RPMI7951 (cell line): Measurements from ENCODE around the gene DCAF4L1. TPM values are rescaled to one million over a fixed set of nuclear protein-coding genes. Genes with fewer than 3 reads are reported as not detected.
A peak's percentile ranks its signal among the peaks of the same experiment; 100 is the strongest.

Experiments
- DNase-seq: peaks from one replicate; pipeline ENCODE4 v3.0.0-alpha.2; 2012; ENCODE audit warnings: low read depth
- total RNA-seq: library from RNA; depleted of rRNA; stranded (reverse); fragments of >200 nt; shearing (Covaris generic); gene quantifications from 2 replicates; pipeline ENCODE4 v1.2.3, GENCODE V29; 2014; rRNA removed

The DCAF4L1 gene
- total RNA-seq: 0.10 TPM in 1 of 2 replicates, not detected in the other

DNA sequence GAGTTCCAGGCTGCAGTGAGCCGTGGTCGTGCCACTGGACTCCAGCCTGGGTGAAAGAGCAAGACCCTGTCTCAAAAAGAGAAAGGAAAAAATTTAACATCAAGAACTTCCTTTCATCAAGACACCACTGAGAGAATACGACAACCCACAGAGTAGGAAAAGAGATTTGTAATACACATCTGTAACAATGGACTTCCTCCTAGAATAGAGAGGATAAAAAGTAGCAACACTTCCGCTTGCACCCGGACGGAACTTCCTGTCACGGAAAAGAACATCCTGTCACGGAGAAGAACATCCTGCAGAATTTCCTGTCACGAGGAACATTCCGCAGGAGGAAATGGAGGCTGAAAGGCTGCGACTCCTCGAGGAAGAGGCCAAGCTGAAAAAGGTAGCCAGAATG lies at the start of gene DCAF4L1:
DCAF4L1 (plus strand) TSS at position 301 of the 400 bp plus-strand sequence; CDS start at position 338, 37 bp downstream.
- no peak for DNase-seq

DNA sequence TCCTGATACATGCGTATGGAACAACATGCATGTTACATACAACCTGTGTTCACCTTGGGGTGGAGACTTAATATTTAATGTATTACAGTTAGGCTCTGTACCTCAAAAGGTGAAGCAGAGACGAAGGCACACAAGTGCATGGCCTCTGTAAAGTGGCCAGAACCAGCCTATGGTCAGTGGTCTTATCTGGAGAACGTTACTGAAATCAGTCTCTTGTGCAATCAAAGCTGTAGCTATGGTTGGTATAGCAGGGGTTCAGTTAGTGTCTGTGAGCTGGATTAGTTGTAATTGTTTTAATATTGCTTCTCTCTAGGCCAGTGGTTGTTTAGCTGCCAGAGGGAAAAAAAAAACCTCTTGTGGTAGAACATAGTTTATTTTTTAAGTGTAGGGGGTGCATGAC lies 48.6 kb upstream of the DCAF4L1 start:
- DNase-seq: no peak

DNA sequence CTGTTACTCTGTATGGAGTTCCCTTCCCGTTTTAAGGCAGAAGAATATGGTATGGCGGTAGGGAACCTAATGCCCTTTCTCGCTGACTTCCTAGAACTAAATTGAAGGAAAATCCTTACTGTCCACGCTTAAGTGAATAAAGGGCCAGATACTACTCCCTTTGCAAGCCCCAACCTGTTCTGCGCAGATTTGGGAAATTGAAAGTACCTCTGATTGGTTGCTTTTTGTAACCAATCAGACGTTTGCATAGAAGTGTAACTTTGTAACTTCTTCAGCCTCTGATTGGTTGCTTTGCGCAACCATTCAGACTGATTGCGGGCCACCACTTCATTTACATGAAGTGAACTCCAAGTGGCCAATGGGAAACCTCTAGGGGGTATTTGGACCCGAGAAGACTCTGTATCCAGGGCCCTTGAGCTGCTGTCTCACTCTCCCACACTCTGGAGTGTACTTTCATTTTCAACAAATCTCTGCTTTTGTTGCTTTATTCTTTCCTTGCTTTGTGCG lies 47.5 kb upstream of the DCAF4L1 start:
- DNase-seq: peak; percentile 14

- DNase-seq: no peak
Observed at GRCh38 chr4:41934514-41934900, 47.0 kb upstream of the DCAF4L1 start.

- DNase-seq: peak; percentile 87
Observed at GRCh38 chr4:41934901-41935651, 46.5 kb upstream of the DCAF4L1 start, which contains the start of gene TMEM33. TSS of gene TMEM33 (plus strand) at chr4:41935429. CDS start at chr4:41935485, 56 bp downstream.

- DNase-seq: peak; percentile 10
Observed at GRCh38 chr4:41935652-41936021, 45.9 kb upstream of the DCAF4L1 start.

- DNase-seq: no peak
Observed at GRCh38 chr4:41939016-41939626, 42.4 kb upstream of the DCAF4L1 start.

DNA sequence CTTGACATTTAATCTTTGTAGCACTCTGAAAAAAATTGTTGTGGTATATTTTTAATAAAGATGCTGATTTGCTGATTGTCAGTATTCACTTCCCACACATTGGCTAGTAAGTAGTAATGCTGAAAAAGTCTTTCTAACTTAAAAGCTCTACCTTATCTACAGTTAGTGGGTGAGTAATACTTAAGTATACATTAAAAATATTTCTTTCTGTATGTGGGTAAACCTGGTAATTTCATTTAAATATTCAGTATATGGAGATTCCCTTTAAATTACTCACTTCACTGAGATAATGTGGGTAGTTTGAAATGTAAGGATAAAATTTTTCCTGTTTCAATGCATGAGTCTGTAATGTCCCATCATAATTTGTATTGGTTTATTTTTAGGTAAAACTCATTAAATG lies 40.7 kb upstream of the DCAF4L1 start:
- no peak for DNase-seq

DNA sequence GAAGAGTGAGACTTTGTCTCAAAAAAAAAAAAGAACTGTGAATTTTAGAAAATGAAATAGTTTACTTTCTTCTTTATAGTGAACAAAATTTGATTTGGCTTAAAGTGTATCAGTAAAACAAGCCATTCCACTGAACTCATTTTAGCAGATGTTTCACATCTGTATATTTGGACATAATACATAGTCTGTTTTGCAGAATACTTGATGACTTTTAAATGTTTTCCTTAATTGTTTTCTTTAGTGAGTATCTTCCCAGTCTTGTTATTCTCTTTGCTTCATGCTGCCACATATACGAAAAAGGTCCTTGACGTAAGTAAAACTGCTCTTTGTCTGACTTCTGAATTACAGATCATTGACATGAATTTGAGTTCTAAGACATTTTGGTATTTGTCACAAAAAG lies 38.0 kb upstream of the DCAF4L1 start:
- DNase-seq: no peak

DNA sequence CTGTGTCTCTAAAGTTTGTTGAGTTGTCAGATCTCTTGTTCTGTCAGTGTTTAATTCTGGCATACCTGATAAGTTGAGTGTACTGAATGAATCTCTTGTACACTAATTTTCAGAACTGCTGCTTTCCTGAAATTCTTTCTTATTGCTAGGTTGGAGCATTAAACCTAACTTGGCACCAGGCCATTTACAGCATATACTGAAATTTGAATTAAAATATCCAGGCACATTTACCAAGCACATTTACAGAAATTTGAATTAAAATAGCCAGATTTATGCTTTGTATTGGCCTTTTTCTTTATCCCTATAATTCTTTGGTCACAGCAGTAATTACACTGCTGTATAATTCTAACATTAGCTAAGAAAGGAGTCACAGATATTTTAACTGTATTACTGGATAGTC lies 37.5 kb upstream of the DCAF4L1 start:
- no peak for DNase-seq

- DNase-seq: no peak
Observed at GRCh38 chr4:41949531-41949930, 32.0 kb upstream of the DCAF4L1 start.

DNA sequence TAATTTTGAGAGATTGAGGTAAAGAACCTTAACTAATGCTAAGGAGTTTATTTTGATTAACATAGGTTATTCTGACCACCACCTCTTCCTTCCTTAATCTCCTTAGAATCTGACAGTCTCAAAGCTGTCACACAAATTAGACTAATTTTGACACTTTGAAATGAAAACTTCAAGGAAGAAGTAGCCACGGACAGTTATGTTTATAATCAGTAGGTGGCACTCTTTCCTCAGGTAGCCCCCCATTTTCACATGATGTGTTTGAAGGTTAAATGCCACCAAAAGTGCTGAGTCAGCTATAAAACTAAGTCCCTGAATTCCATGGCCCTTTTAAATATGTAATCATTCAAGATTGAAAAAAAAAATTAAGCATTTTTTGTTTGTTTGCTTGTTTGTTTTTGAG lies 23.9 kb upstream of the DCAF4L1 start:
- peak; percentile 20 for DNase-seq

GRCh38 chr4:41963105-41963504 lies 18.5 kb upstream of the DCAF4L1 start:
- DNase-seq: peak; percentile 19

GRCh38 chr4:41964401-41964800 lies 17.2 kb upstream of the DCAF4L1 start:
- DNase-seq: no peak

DNA sequence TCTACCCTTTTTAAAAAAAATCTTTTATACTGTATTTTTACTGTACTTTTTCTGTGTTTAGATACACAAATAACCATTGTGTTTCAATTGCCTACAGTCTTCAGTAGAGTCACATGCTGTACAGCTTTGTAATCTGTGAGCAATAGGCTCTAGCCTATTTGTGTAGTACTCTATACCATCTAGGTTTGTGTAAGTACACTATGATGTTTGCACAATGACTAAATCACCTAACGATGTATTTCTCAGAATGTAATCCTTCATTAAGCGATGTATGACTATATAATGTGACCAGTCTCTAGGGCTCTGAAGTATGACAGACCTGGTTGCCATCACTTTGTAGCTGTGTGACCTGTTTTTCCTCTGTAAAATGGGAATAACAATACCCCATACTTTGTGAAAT lies 14.2 kb upstream of the DCAF4L1 start:
- DNase-seq: no peak

DNA sequence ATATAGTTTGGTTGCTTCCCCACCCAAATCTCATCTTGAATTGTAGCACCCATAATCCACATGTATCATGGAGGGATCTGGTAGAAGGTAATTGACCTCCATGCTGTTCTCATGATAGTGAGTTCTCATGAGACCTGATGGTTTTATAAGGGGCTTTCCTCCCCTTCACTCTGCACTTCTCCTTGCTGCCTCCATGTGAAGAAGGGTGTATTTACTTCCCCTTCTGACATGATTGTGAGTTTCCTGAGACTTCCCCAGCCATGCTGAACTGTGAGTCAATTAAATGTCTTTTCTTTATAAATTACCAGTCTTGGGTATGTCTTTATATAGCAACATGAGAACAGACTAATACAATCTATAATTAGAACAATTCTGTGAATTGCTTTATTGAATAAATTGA lies 11.9 kb upstream of the DCAF4L1 start:
- DNase-seq: no peak

- no peak for DNase-seq
Observed at GRCh38 chr4:41975341-41975740, 6.2 kb upstream of the DCAF4L1 start.

- DNase-seq: no peak
Observed at GRCh38 chr4:41976775-41977516, 4.6 kb upstream of the DCAF4L1 start.

DNA sequence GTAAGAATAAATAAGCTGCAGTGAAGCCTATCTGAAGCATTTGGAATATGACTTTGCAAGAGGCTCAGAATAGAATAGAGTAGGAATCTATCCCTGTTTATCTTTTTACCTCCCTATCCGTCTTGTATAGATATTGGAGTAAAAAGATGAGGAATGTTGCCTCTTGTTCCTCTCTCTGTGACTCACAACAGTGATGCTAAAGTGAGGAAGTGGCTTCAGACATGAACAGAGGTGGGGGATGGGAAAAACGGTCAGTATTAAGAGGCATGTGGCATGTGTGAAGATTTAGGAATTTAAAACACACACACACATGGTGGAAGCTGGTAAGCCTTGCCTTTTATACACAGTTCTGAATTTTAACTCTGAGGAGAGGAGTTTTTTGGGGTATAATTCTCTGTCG lies 3.8 kb upstream of the DCAF4L1 start:
- peak; percentile 19 for DNase-seq

DNA sequence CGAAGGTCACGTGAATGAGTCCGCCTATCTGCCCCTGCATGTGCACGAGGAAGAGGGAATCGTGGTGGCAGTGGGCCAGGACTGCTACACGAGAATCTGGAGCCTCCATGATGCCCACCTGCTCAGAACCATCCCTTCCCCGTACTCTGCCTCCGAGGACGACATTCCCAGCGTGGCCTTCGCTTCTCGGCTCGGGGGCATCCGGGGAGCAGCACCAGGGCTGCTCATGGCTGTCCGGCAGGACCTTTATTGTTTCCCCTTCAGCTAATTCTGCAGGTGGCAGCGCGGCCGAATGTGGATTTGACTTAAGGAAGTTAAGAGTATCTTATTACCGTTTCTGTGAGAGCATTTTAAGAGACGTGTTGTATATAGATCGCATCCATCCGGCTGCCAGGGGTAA lies 1.2 kb downstream of the DCAF4L1 start:
- no peak for DNase-seq

- DNase-seq: no peak
Observed at GRCh38 chr4:41985151-41985550, 3.6 kb downstream of the DCAF4L1 start.

- no peak for DNase-seq
Observed at GRCh38 chr4:41989994-41990364, 8.4 kb downstream of the DCAF4L1 start.
